Activated T-cell treated with anti-CD3 and anti-CD28 coated beads, Interleukin-2, amount 50 U/mL, for 1 hour (primary cell): ENCODE measurements around the gene ZNF836.
"Not testable (repeated sequence)": the region's sequence is repeated elsewhere in the genome, so short reads cannot be mapped to it uniquely, and the experiment has no call there.

Experiments used
- DNase-seq: peaks from one replicate; pipeline ENCODE4 v3.0.0-alpha.2; 2020

Gene ZNF836

GRCh38 chr19:52171321-52172169, at the start of gene ZNF836:
Gene ZNF836 (minus strand): TSS chr19:52171621. CDS start chr19:52168072, 3,549 bp downstream.
- peak; percentile 90 for DNase-seq

GRCh38 chr19:52221031-52221430, 49.6 kb upstream of the ZNF836 start:
- no peak for DNase-seq

GRCh38 chr19:52219611-52220010, 48.2 kb upstream of the ZNF836 start:
- no peak for DNase-seq

GRCh38 chr19:52217576-52217975, 46.2 kb upstream of the ZNF836 start:
- DNase-seq, result no peak

- no peak for DNase-seq
Observed at GRCh38 chr19:52216401-52216800, 45.0 kb upstream of the ZNF836 start.

GRCh38 chr19:52214241-52214640, 42.8 kb upstream of the ZNF836 start:
- no peak for DNase-seq

- no peak for DNase-seq
Observed at GRCh38 chr19:52212572-52213255, 41.3 kb upstream of the ZNF836 start.

GRCh38 chr19:52211926-52212571, 40.6 kb upstream of the ZNF836 start:
- DNase-seq, result no peak

GRCh38 chr19:52211203-52211602, 39.8 kb upstream of the ZNF836 start:
- DNase-seq, result no peak

- DNase-seq, result no peak
Observed at GRCh38 chr19:52206481-52206880, 35.1 kb upstream of the ZNF836 start.

- DNase-seq, result not testable (repeated sequence)
Observed at GRCh38 chr19:52200755-52201391, 29.5 kb upstream of the ZNF836 start.

- DNase-seq, result no peak
Observed at GRCh38 chr19:52200044-52200443, 28.6 kb upstream of the ZNF836 start.

GRCh38 chr19:52198678-52199077, 27.3 kb upstream of the ZNF836 start:
- DNase-seq, result no peak

- no peak for DNase-seq
Observed at GRCh38 chr19:52197964-52198363, 26.5 kb upstream of the ZNF836 start.

GRCh38 chr19:52196256-52196967, 25.0 kb upstream of the ZNF836 start:
- no peak for DNase-seq

- no peak for DNase-seq
Observed at GRCh38 chr19:52191951-52192350, 20.5 kb upstream of the ZNF836 start.

GRCh38 chr19:52191389-52191788, 20.0 kb upstream of the ZNF836 start:
- no peak for DNase-seq

- DNase-seq, result no peak
Observed at GRCh38 chr19:52190487-52191293, 19.3 kb upstream of the ZNF836 start.

- peak; percentile 99 for DNase-seq
Observed at GRCh38 chr19:52189735-52190486, 18.5 kb upstream of the ZNF836 start, which contains the start of gene PPP2R1A. Gene PPP2R1A (plus strand): TSS chr19:52190052. CDS start chr19:52190097, 45 bp downstream.
